Hepatocyte (in vitro differentiated cells): Measurements from ENCODE around the gene TCP11.

ENCODE experiments used
- EZH2 ChIP-seq: fragments of 200-600 bp; sonication (generic); IDR thresholded peaks from 2 replicates; pipeline ENCODE4 v1.6.1; 2016; ENCODE audit warnings: antibody characterized with exemption, mild to moderate bottlenecking, borderline replicate concordance
- TF ChIP-seq, protein P1 (sequence below): fragments of 200-600 bp; sonication (generic); IDR thresholded peaks from 2 replicates; pipeline ENCODE4 v1.5.1; 2016; ENCODE audit warnings: antibody characterized with exemption, mild to moderate bottlenecking; ENCODE audit not compliant: poor library complexity

DNA sequence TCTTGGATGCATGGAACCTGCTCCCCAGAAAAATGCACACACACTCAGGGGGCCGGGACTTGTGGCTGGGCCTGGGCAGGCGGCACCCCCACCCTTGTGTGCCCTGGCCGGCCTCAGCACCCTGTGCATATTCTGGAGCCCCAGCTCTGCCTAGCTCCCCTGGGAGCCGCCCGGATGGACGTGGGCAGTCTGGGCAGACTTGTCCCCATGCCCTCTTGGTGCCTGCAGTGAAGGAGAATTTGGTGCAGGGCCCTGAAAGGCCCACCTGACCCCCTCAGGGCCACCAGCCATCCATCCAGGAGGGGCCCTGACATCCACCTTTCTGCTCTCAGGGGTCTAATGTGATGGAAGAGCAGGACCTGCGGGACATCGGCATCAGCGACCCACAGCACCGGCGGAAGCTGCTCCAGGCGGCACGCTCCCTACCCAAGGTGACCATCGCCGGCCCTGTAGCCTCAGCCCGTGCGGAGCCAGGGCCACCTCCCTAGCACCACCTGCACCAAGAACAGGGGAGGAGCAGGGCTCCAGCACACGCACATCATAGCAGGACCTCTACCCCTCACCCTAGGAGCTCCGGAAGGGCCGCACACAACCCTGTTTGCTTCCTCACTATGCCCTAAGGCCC lies 62.8 kb downstream of the TCP11 start:
- TF ChIP-seq EZH2: no peak
- TF ChIP-seq, protein P1, sequence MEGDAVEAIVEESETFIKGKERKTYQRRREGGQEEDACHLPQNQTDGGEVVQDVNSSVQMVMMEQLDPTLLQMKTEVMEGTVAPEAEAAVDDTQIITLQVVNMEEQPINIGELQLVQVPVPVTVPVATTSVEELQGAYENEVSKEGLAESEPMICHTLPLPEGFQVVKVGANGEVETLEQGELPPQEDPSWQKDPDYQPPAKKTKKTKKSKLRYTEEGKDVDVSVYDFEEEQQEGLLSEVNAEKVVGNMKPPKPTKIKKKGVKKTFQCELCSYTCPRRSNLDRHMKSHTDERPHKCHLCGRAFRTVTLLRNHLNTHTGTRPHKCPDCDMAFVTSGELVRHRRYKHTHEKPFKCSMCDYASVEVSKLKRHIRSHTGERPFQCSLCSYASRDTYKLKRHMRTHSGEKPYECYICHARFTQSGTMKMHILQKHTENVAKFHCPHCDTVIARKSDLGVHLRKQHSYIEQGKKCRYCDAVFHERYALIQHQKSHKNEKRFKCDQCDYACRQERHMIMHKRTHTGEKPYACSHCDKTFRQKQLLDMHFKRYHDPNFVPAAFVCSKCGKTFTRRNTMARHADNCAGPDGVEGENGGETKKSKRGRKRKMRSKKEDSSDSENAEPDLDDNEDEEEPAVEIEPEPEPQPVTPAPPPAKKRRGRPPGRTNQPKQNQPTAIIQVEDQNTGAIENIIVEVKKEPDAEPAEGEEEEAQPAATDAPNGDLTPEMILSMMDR: no peak
